HCT116 (cell line): ENCODE measurements around the gene FAM151A. TPM values are rescaled to one million over a fixed set of nuclear protein-coding genes. Genes with fewer than 3 reads are reported as not detected.

Experiments
- ATAC-seq: fragments of 200-7000 bp; cut with Tn5 transposase; 2 replicates; pipeline ENCODE4 v1.9.1; 2020; ENCODE audit warnings: mild to moderate bottlenecking, moderate library complexity
- BruUV-seq: library from RNA; stranded (reverse); fragments of 400-500 nt; replicated peaks from 2 replicates; lab custom pipeline; 2021; lab: Mats Ljungman, UMichigan
- CTCF ChIA-PET: fragments of 300-600 bp; sonication (Branson Sonifier 250); formaldehyde crosslinking; loops from one replicate; lab custom pipeline; 2021; ENCODE audit warnings: antibody characterized with exemption; lab: Charles Lee
- POLR2A ChIA-PET: fragments of 300-600, 350-600 bp; sonication (Branson Sonifier 250); formaldehyde crosslinking; loops from one replicate; lab custom pipeline; 2021; ENCODE audit warnings: antibody characterized with exemption; lab: Charles Lee
- RAD21 ChIA-PET, 2 experiments: fragments of 300-600 bp; sonication (Branson Sonifier 250); formaldehyde crosslinking; loops; one replicate each; lab custom pipeline; 2023; ENCODE audit warnings: low total read pairs in 2 of 2; ENCODE audit not compliant: uncharacterized antibody in 2 of 2, unreplicated experiment in 2 of 2, low non-redundant PET in 1 of 2; lab: Charles Lee
- DNase-seq: peaks from one replicate; pipeline ENCODE4 v3.0.0-alpha.2; 2010; ENCODE audit warnings: low read depth, low spot score
- H2AFZ ChIP-seq: fragments of 200-600 bp; shearing (Covaris generic), sonication (generic); 2 replicates; pipeline ENCODE4 v1.6.1; 2017; ENCODE audit warnings: low read depth, mixed run types, mixed read lengths, antibody characterized with exemption, low read length; ENCODE audit not compliant: poor library complexity, severe bottlenecking
- H3K27ac ChIP-seq: 2 replicates; pipeline ENCODE4 v1.5.1; 2012; ENCODE audit warnings: low read depth, low read length
- H3K27me3 ChIP-seq: fragments of 200-600 bp; sonication (generic); 2 replicates; pipeline ENCODE4 v1.6.1; 2016; ENCODE audit warnings: mixed run types, low read length, mixed read lengths; ENCODE audit not compliant: insufficient read depth
- H3K36me3 ChIP-seq, 2 experiments: fragments of 200-500 bp in 1 of 2; fragments of 200-600 bp in 1 of 2; sonication (Bioruptor generic) in 1 of 2; sonication (generic) in 1 of 2; 2 replicates each; pipeline versions ENCODE4 v1.5.1 to v1.6.1; 2014 to 2016; ENCODE audit warnings: low read length in 2 of 2, inconsistent platforms in 1 of 2, mixed read lengths in 1 of 2, mixed run types in 1 of 2; ENCODE audit not compliant: insufficient read depth in 2 of 2, control insufficient read depth in 1 of 2
- H3K4me1 ChIP-seq, 2 experiments: fragments of 200-600 bp in 1 of 2; sonication (generic) in 1 of 2; 2 replicates each; pipeline versions ENCODE4 v1.5.1 to v1.6.1; 2012 to 2017; ENCODE audit warnings: low read length in 2 of 2, inconsistent platforms in 1 of 2, mild to moderate bottlenecking in 1 of 2, mixed read lengths in 1 of 2, mixed run types in 1 of 2, moderate library complexity in 1 of 2; ENCODE audit not compliant: insufficient read depth in 2 of 2, control insufficient read depth in 1 of 2
- H3K4me2 ChIP-seq: fragments of 200-600 bp; sonication (generic); 2 replicates; pipeline ENCODE4 v1.6.1; 2017; ENCODE audit warnings: mixed run types, low read length, mixed read lengths
- H3K4me3 ChIP-seq, 2 experiments: fragments of 200-600 bp in 1 of 2; sonication (generic) in 1 of 2; replicated peaks in 1 of 2; 2 replicates each; pipeline ENCODE4 v1.5.1; 2011 to 2016; ENCODE audit warnings: low read length in 2 of 2, control low read depth in 1 of 2, low read depth in 1 of 2, mild to moderate bottlenecking in 1 of 2, mixed read lengths in 1 of 2, mixed run types in 1 of 2
- H3K79me2 ChIP-seq: fragments of 200-600 bp; sonication (generic); 2 replicates; pipeline ENCODE4 v1.6.1; 2017; ENCODE audit warnings: mild to moderate bottlenecking, mixed run types, low read length, moderate library complexity, mixed read lengths; ENCODE audit not compliant: insufficient read depth
- H3K9ac ChIP-seq: fragments of 200-600 bp; sonication (generic); 2 replicates; pipeline ENCODE4 v1.6.1; 2016; ENCODE audit warnings: low read length, mixed read lengths
- H3K9me2 ChIP-seq: fragments of 200-600 bp; sonication (generic), shearing (Covaris generic); 2 replicates; pipeline ENCODE4 v1.6.1; 2017; ENCODE audit warnings: mixed run types, mild to moderate bottlenecking, moderate library complexity; ENCODE audit not compliant: insufficient read depth
- H3K9me3 ChIP-seq, 2 experiments: fragments of 200-500 bp in 1 of 2; fragments of 200-600 bp in 1 of 2; sonication (Bioruptor generic) in 1 of 2; sonication (generic) in 1 of 2; 2 replicates each; pipeline ENCODE4 v1.6.1; 2014 to 2017; ENCODE audit warnings: low read length in 2 of 2, mixed read lengths in 2 of 2, inconsistent platforms in 1 of 2, low read depth in 1 of 2, mild to moderate bottlenecking in 1 of 2, mixed run types in 1 of 2, moderate library complexity in 1 of 2; ENCODE audit not compliant: control insufficient read depth in 1 of 2, insufficient read depth in 1 of 2
- H4K20me1 ChIP-seq: fragments of 200-600 bp; sonication (generic), shearing (Covaris generic); 2 replicates; pipeline ENCODE4 v1.6.1; 2017; ENCODE audit warnings: mixed run types, mild to moderate bottlenecking, moderate library complexity; ENCODE audit not compliant: insufficient read depth
- ATF3 ChIP-seq: IDR thresholded peaks from 2 replicates; pipeline ENCODE4 v1.6.1; 2012
- CEBPB ChIP-seq: IDR thresholded peaks from 2 replicates; pipeline ENCODE4 v1.6.1; 2012; ENCODE audit warnings: low read depth
- CTCF ChIP-seq, 3 experiments: fragments of 200-600 bp in 1 of 3; sonication (generic) in 1 of 3; IDR thresholded peaks in 2 of 3; conservative IDR thresholded peaks in 1 of 3; 2 replicates each; pipeline ENCODE4 v1.5.1; 2012 to 2017; ENCODE audit warnings: low read depth in 2 of 3, low read length in 2 of 3, antibody characterized with exemption in 1 of 3, borderline replicate concordance in 1 of 3, control low read depth in 1 of 3, mild to moderate bottlenecking in 1 of 3, mixed read lengths in 1 of 3, mixed run types in 1 of 3, moderate library complexity in 1 of 3; ENCODE audit not compliant: insufficient read depth in 1 of 3
- ELF1 ChIP-seq: IDR thresholded peaks from 2 replicates; pipeline ENCODE4 v1.6.1; 2012; ENCODE audit warnings: low read depth, borderline replicate concordance
- EZH2phosphoT487 ChIP-seq: fragments of 200-600 bp; IDR thresholded peaks from 2 replicates; pipeline ENCODE4 v1.6.1; 2018; ENCODE audit warnings: antibody characterized with exemption, borderline replicate concordance
- POLR2A ChIP-seq: IDR thresholded peaks from 2 replicates; pipeline ENCODE4 v1.7.0; 2011; ENCODE audit warnings: borderline replicate concordance; ENCODE audit not compliant: insufficient read depth, insufficient read length; ENCODE audit errors: extremely low read depth
- POLR2AphosphoS5 ChIP-seq: IDR thresholded peaks from 2 replicates; pipeline ENCODE4 v1.6.1; 2011; ENCODE audit warnings: mild to moderate bottlenecking, low read depth, low read length, moderate library complexity
- RAD21 ChIP-seq: IDR thresholded peaks from 2 replicates; pipeline ENCODE4 v1.6.1; 2012; ENCODE audit warnings: low read depth, mild to moderate bottlenecking
- REST ChIP-seq: IDR thresholded peaks from 2 replicates; pipeline ENCODE4 v1.6.1; 2012; ENCODE audit warnings: low read depth
- SIN3A ChIP-seq: IDR thresholded peaks from 2 replicates; pipeline ENCODE4 v1.6.1; 2012; ENCODE audit warnings: low read depth
- SRF ChIP-seq: IDR thresholded peaks from 2 replicates; pipeline ENCODE4 v1.6.1; 2012; ENCODE audit warnings: low read depth
- ZBTB33 ChIP-seq: IDR thresholded peaks from 2 replicates; pipeline ENCODE4 v1.6.1; 2011; ENCODE audit warnings: mild to moderate bottlenecking, low read length, moderate library complexity; ENCODE audit not compliant: insufficient replicate concordance; ENCODE audit errors: extremely low read depth
- ZNF274 ChIP-seq: fragments of 200-500 bp; sonication (Bioruptor generic); IDR thresholded peaks from 2 replicates; pipeline ENCODE4 v1.6.1; 2014; ENCODE audit warnings: mild to moderate bottlenecking, low read depth, low read length, inconsistent platforms
- intact Hi-C: fragments of 100-400 bp; cut with micrococcal nuclease; formaldehyde crosslinking; loops from 2 replicates; pipeline ENCODE4 v1.10.0; 2022
- total RNA-seq: library from RNA; stranded (reverse); gene quantifications from one replicate; pipeline ENCODE4 v1.2.1, GENCODE V29; 2021; ENCODE audit not compliant: unreplicated experiment
- TF ChIP-seq, protein P1 (sequence below): IDR thresholded peaks from 2 replicates; pipeline ENCODE4 v1.6.1; 2012

FAM151A gene
- total RNA-seq, 1 experiment from 2014 or later = not detected

- H3K79me2 ChIP-seq = no peaks in the 10 kb centered on the region
- no peak for DNase-seq
- H3K9ac ChIP-seq = no peak overlapping the region
- H3K27ac ChIP-seq = no peak overlapping the region
- ChIA-PET RAD21 (no interaction called here), CTCF (no interaction called here), POLR2A (no interaction called here)
- no peak overlapping the region for H3K4me3 ChIP-seq
- H3K9me3 ChIP-seq = no peaks in the 10 kb centered on the region
- no peak for ATAC-seq
- no peaks in the 10 kb centered on the region for H3K27me3 ChIP-seq
- no peaks in the 10 kb centered on the region for H3K4me1 ChIP-seq
- no peaks in the 10 kb centered on the region for H3K9me2 ChIP-seq
- H4K20me1 ChIP-seq = no peaks in the 10 kb centered on the region
- no peak overlapping the region for H3K4me2 ChIP-seq
- BruUV-seq = no TSS peak
- intact Hi-C loops = no loop called here
- peaks cover 3 to 6% of the 10 kb centered on the region in 2 experiments; a peak in 3 of 4 replicates for H3K36me3 ChIP-seq
- no peak for TF ChIP-seq EZH2phosphoT487
- TF ChIP-seq SIN3A = no peak
- TF ChIP-seq, protein P1, sequence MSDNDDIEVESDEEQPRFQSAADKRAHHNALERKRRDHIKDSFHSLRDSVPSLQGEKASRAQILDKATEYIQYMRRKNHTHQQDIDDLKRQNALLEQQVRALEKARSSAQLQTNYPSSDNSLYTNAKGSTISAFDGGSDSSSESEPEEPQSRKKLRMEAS = no peak
- TF ChIP-seq ZBTB33 = no peak
- no peak for TF ChIP-seq RAD21
- no peak for TF ChIP-seq POLR2AphosphoS5
- no peak for TF ChIP-seq POLR2A
- no peak for TF ChIP-seq CEBPB
- no peak for TF ChIP-seq CTCF (IDR thresholded peaks at IDR 0.05 in 2 of 3, conservative IDR thresholded peaks at IDR 0.05 in 1 of 3; ENCODE audit: borderline replicate concordance in 1 of 3, insufficient read depth in 1 of 3, low read depth in 2 of 3, low read length in 2 of 3)
- no peak for TF ChIP-seq SRF
- TF ChIP-seq REST = no peak
- TF ChIP-seq ATF3 = no peak
- TF ChIP-seq ZNF274 = no peak
- no peak for TF ChIP-seq ELF1
- H2AFZ ChIP-seq = no peak overlapping the region
These were observed 21.6 kb downstream of the FAM151A start for GRCh38 chr1:54601730-54602129.
